Measurements from ENCODE around the gene PLA2G7.

Gene PLA2G7

GRCh38 chr6:46687619-46688097 lies 47.5 kb downstream of the PLA2G7 start, which contains the start of gene TDRD6:
Gene TDRD6, plus strand, starts transcription at chr6:46687885. Its CDS starts 244 bp downstream, at chr6:46688129.
- DNase-seq: no peak

GRCh38 chr6:46684771-46685170 lies 50.4 kb downstream of the PLA2G7 start:
- no peak for DNase-seq

DNA sequence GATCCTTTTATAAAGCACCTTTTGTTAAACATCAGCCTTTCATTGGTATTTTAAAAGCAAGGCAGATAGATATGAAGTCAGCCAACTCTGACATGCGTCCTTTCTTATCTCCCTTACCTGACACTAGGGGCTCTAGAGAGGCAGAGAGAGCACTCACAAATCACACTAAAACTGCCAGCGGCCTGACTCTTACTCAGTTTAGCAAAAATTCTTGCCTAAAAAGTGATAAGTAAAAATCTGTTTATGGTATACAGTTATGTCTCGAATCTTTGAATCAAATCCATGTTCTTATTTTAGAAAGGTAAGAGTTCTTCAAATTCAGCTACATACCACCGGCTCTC lies 57.9 kb downstream of the PLA2G7 start:
- no peak for DNase-seq

DNA sequence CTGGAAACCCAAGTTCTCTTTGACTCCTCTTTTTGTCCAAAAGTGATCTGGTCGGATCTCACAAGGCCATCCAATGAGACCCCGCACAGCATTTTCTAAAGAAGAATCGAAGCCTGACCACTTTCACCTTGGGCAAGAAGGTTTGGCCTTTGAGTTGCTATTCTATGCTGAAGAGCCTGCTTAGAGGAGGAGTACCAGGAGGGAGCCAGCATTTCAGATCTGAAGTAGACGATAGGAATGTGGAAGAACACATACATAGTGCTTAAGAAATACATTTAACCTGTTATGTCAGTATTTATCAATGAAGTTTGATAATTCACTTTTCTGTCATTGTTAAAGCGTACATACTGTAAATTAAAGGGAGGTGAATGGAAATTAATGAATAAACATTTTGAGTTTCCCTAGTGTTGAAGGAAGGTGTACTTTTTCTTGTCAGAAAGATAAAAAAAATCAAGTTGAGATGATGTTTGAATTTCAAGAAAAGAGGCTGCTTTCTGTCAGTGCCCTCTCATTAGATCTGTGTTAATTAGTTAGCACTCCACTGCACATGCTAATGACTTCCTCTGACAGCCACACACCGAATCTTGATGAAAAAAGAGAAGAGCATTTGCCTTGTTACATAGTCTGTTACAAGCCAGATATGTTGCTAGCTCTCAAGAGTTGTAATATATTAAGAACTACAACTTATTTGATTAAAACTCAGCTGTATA lies 58.4 kb downstream of the PLA2G7 start:
- DNase-seq: no peak

- DNase-seq: no peak
Observed at GRCh38 chr6:46674410-46674809, 60.8 kb downstream of the PLA2G7 start.

DNA sequence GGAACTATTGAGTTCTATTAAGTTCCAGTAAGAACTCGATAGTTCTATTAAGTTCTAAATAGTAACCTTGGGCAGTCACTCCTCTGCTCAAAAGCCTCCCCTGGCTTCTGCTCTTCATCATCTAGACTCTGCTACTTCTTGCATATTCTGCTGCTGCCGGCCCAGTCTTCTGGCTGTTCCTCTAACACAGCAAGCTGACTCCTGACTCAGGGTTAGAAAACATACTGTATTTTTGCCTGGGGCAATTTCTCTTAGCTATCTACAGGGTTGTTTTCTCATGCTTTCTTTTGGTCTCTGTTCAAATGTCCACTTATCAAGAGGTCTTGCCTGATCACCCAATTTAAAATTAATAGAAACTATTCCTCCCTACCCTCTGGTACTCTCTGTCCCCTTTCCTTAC lies 67.8 kb downstream of the PLA2G7 start:
- no peak for DNase-seq

DNA sequence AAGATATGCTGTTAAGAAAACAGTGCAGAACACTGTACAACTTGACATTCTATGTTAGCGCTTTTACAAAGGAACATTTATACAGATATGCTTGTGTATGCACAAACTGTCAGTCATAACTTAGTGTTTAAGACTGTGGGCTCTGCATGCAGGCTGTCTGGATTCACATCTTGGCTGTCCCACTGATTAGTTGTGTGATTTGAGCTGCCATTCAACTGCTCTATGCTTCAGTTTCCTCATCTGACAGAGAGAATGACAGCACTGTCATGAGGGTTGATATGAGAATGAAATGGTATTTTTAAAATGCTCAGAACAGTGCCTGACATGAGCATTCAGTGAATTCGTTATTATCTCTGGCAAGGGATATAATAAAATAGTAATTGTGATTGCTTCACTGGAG lies 73.7 kb downstream of the PLA2G7 start:
- DNase-seq: no peak

DNA sequence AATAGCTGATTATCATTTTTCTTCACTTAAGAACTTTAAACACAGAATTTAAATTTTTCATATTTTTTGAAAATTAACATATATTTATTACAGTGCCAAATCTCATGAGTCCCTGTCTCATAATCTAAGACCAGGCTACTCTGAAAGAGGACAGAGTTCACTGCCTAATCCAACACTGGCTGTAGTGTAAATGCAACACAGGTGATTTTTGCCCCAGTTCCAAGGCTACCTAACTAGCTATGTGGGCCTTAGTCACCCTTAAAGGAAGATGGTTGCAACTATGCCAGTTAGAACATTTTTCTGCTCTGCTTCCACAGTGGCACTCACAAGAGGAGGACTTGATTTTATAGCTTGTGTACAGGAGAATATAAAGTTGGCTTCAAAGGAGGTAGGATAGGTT lies 77.5 kb downstream of the PLA2G7 start:
- no peak for DNase-seq

DNA sequence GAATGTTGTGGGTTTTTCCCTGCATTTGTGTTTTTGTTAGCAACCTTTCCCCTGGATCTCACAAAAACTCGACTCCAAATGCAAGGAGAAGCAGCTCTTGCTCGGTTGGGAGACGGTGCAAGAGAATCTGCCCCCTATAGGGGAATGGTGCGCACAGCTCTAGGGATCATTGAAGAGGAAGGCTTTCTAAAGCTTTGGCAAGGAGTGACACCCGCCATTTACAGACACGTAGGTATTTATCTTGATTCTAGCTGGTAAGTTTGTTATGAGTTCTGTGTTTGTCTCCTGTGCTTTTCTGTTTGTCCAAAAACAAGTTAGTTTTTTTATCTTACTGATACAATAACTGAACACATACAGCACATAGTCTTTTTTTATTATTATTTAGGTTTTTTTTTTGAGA lies 79.4 kb downstream of the PLA2G7 start:
- no peak for DNase-seq
